NCI-H2029 (cell line): ENCODE measurements around the gene LCLAT1.

Source experiments
- DNase-seq: peaks from one replicate; lab custom pipeline; 2025; lab: John Stamatoyannopoulos, UW

The LCLAT1 gene

GRCh38 chr2:30447149-30448045, at the start of gene LCLAT1:
TSS of gene LCLAT1 (plus strand) at chr2:30447246. CDS start at chr2:30525591, 78,345 bp downstream.
- peak; percentile 37 for DNase-seq

GRCh38 chr2:30398084-30398873, 48.8 kb upstream of the LCLAT1 start:
- DNase-seq = no peak

GRCh38 chr2:30400151-30400954, 46.7 kb upstream of the LCLAT1 start:
- DNase-seq = no peak

- no peak for DNase-seq
Observed at GRCh38 chr2:30402441-30403182, 44.4 kb upstream of the LCLAT1 start.

- no peak for DNase-seq
Observed at GRCh38 chr2:30403592-30404312, 43.3 kb upstream of the LCLAT1 start.

- DNase-seq = no peak
Observed at GRCh38 chr2:30404319-30405259, 42.5 kb upstream of the LCLAT1 start.

- DNase-seq = no peak
Observed at GRCh38 chr2:30405260-30405605, 41.8 kb upstream of the LCLAT1 start.

GRCh38 chr2:30406853-30407252, 40.2 kb upstream of the LCLAT1 start:
- no peak for DNase-seq

- no peak for DNase-seq
Observed at GRCh38 chr2:30408961-30409387, 38.1 kb upstream of the LCLAT1 start.

- no peak for DNase-seq
Observed at GRCh38 chr2:30410217-30410616, 36.8 kb upstream of the LCLAT1 start.

- DNase-seq = no peak
Observed at GRCh38 chr2:30412047-30412683, 34.9 kb upstream of the LCLAT1 start.

- no peak for DNase-seq
Observed at GRCh38 chr2:30412684-30413570, 34.1 kb upstream of the LCLAT1 start.

- no peak for DNase-seq
Observed at GRCh38 chr2:30414961-30415360, 32.1 kb upstream of the LCLAT1 start.

- no peak for DNase-seq
Observed at GRCh38 chr2:30417253-30417652, 29.8 kb upstream of the LCLAT1 start.

- no peak for DNase-seq
Observed at GRCh38 chr2:30421026-30421603, 25.9 kb upstream of the LCLAT1 start.

GRCh38 chr2:30421604-30422443, 25.2 kb upstream of the LCLAT1 start:
- DNase-seq = no peak
